Fibroblast of pulmonary artery (primary cell): Measurements from ENCODE around the gene C10orf67.
"Not testable (repeated sequence)": the region's sequence is repeated elsewhere in the genome, so short reads cannot be mapped to it uniquely, and the experiment has no call there.

Experiments used
- DNase-seq: peaks from one replicate; pipeline ENCODE4 v3.0.0-alpha.2; 2010; ENCODE audit warnings: low read depth
- H3K4me3 ChIP-seq: replicated peaks from 2 replicates; pipeline ENCODE4 v1.5.1; 2011; ENCODE audit warnings: low read depth, mild to moderate bottlenecking, control low read depth, low read length, moderate library complexity
- CTCF ChIP-seq: IDR thresholded peaks from 2 replicates; pipeline ENCODE4 v1.5.1; 2011; ENCODE audit warnings: mild to moderate bottlenecking, control low read depth, low read length, inconsistent platforms; ENCODE audit errors: missing control alignments

Gene C10orf67

DNA sequence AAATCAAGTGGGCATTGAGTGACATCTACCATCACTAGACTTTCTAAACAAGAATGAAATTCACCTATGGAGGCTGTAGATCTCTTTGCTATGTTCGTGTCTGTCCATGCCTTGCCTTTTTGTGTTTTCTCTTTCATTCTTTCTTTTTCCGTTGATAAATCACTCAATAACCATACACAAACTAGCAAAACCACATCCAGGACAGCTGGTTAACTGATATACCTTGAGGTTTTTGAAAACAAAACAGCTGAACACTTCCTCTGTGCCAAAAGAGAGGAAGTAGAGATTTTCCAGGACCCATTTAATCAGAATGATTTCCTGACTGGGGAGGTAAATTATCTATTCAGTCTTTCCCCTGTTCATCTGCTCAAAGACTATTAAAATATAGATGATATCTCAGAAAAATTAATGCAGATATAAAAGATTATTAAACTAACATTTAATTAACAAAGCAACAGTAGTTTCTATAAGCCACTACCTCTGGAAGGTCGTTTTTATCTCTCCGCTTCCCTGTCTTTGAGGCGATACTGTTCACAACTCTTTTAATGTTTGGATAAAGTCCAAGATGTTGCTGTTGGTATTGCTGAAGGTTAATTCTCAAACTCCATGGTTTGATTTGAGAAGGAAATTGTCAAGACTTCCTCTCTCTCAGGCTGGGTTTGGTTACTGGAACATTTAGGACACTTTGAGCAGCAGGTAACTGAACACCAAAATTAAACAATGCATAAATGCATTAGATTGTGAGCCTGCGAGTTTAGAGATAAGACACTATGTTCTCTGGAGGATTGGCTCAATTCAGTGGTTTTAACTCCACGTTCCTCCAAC is 24.4 kb upstream of the C10orf67 start:
- H3K4me3 ChIP-seq = no peak overlapping the region
- no peak for DNase-seq
- TF ChIP-seq CTCF = no peak

DNA sequence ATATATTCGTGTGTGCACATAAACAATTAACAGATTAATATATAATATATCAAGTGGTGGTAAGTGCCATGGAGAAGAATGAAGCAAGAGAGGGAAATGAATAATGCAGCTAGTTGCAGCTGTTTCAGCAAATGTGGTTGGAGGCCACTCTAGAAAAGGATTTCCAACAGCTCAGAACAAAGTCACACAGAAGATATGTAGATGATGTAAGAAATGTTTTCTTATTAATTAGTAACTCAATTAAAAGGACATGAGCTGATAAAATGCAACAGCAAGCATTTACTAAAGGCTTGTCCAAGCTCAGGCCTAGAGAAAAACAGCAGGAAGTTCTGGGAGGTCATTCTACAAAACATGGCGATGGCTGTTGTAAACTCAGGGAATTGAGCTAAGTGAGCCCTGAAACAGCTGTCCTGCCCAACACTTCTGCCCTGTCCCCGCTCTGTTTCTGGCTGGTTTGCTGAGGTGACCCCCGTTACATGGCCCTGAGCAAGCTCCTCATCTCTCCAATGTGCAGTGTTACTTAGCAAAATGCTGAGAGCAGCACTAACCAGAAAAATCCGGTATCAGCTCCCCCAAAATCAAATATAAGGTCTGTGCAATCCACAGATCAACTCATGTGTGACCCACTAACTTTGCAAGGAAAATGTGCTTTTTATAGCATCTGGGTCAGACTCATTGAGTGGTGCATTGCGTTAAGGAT is 23.4 kb upstream of the C10orf67 start:
- no peak overlapping the region for H3K4me3 ChIP-seq
- no peak for DNase-seq
- TF ChIP-seq CTCF = no peak

- not testable (repeated sequence) for DNase-seq
Observed at GRCh38 chr10:23365417-23366030, 20.9 kb upstream of the C10orf67 start.

DNA sequence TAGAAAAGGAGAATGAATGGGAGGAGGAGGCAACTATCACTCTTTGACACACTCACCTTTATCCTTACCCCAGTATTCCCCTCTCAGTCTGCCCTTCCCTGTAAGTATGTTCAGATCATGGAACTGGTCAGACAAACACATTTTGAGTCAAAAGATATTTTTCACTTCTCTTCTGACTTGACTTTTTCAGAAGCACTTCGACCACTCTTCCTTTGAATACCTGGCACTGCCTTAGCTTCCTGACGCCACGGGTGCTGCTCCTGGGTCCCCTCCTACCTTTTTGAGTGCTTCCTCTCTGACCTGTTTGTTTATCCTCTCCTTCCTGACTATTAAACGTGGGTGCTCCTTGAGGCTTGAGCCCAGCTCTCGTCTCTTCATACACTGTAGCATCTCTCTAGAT is 19.8 kb upstream of the C10orf67 start:
- no peak for TF ChIP-seq CTCF
- no peak for DNase-seq
- no peak overlapping the region for H3K4me3 ChIP-seq

More at GRCh38 chr10:23365417-23366030, 20.9 kb upstream of the C10orf67 start:
- H3K4me3 ChIP-seq = not testable (repeated sequence)

DNA sequence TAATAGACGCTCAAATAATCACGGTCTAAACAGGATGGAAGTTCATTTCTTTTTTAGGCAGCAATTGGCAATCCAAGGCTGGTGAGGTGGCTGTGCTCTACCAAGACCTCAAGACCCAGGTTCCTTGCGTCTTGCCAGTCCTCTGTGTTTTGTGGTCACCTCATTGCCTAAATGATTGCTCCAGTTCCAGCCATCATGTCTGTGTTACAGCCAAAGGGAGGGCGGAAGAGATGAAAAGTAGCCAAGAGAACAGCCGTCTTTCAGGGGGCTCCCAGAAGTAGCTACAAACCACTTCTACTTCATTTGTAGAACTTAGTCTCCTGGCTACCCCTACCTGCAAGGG is 19.2 kb upstream of the C10orf67 start:
- TF ChIP-seq CTCF = no peak
- no peak for DNase-seq

DNA sequence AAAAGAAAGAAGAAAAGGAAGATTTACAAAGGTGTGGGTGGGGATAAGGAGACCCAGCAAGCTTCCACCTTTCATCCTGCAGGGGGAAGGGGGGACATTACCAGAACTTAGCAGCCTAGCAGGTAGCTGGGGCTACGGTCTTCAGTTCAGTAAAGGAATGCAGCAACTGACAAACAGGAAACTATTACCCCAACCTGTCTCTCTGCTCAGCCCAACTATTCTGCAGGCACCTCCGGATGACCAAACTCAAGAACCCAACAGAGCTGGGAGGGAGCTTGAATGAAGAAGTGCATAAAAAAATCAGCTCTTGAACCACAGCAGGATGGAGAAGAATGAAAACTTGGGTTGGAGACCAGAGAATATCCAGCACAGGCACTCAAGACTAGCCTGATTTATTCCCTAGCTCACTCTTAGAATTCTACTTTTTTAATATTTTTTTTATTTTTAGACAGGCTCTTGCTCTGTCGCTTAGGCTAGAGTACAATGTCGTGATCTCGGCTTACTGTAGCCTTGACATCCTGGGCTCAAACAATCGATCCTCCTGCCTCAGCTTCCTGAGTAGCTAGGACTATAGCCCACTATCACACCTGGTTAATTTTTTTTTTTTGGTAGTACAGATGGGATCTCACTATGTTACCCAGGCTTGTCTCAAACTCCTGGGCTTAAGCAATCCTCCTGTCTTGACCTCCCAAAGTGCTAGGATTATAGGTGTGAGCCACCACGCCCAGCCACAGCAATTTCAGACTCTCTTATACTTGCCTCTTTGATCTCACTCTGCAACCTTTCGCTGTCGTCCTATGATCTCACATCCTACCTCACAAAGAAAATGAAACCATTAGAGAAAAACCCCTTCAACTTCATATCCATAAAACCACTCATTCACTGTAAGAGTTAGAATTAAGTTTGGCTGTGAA is 18.5 kb upstream of the C10orf67 start:
- no peak for TF ChIP-seq CTCF
- no peak overlapping the region for H3K4me3 ChIP-seq
- DNase-seq = no peak

More for the DNA sequence above, 19.2 kb upstream of the C10orf67 start:
- H3K4me3 ChIP-seq = no peak overlapping the region
